Transverse colon (tissue), 4 donors: ENCODE results near the gene NAB2. TPM values are rescaled to one million over a fixed set of nuclear protein-coding genes. Genes with fewer than 3 reads are reported as not detected.
A peak's percentile ranks its signal among the peaks of the same experiment; 100 is the strongest.
"Not testable (repeated sequence)": the region's sequence is repeated elsewhere in the genome, so short reads cannot be mapped to it uniquely, and the experiment has no call there.

ENCODE experiments used
- DNase-seq: peaks from one replicate; pipeline ENCODE4 v3.0.0-alpha.2; 2019
- H3K27ac ChIP-seq, 4 donors: fragments of 200-600 bp; sonication (generic); 2 replicates each; pipeline ENCODE4 v1.5.1; 2016 to 2018; ENCODE audit warnings: inconsistent platforms in 4 of 4
- H3K27me3 ChIP-seq: fragments of 200-600 bp; sonication (generic); 2 replicates; pipeline ENCODE4 v1.5.1; 2017; ENCODE audit warnings: inconsistent platforms
- H3K36me3 ChIP-seq, 4 donors: fragments of 200-600 bp; sonication (generic); 2 replicates each; pipeline ENCODE4 v1.5.1; 2017 to 2019; ENCODE audit warnings: inconsistent platforms in 4 of 4
- H3K4me1 ChIP-seq, 4 donors: fragments of 200-600 bp; sonication (generic); 2 replicates each; pipeline ENCODE4 v1.5.1; 2017 to 2020; ENCODE audit warnings: inconsistent platforms in 4 of 4
- H3K4me3 ChIP-seq, 4 donors: fragments of 200-600 bp; sonication (generic); 1 replicate in 1 of 4; 2 replicates in 3 of 4; pipeline versions ENCODE4 v1.5.1 to v1.6.1; 2017 to 2019; ENCODE audit warnings: inconsistent platforms in 4 of 4
- H3K9me3 ChIP-seq, 2 donors: fragments of 200-600 bp; sonication (generic); 2 replicates each; pipeline ENCODE4 v1.5.1; 2017 to 2019; ENCODE audit warnings: inconsistent platforms in 2 of 2
- EP300 ChIP-seq: sonication (generic); formaldehyde crosslinking; IDR thresholded peaks from one replicate; pipeline ENCODE4 v1.6.1; 2017; ENCODE audit warnings: antibody characterized with exemption, low read depth
- POLR2A ChIP-seq: fragments of 450-650 bp; IDR thresholded peaks from one replicate; pipeline ENCODE4 v1.6.1; 2016; ENCODE audit warnings: antibody characterized with exemption, mild to moderate bottlenecking, moderate library complexity
- POLR2AphosphoS5 ChIP-seq, 3 donors: sonication (generic); formaldehyde crosslinking; IDR thresholded peaks; one replicate each; pipeline ENCODE4 v1.6.1; 2016; ENCODE audit warnings: antibody characterized with exemption in 3 of 3
- WGBS, 2 donors: methylation state at CpG; one replicate each; pipeline ENCODE4 v1.1.5; 2018; ENCODE audit warnings: low coverage in 1 of 2; 5-methylcytosine and 5-hydroxymethylcytosine counted together
- in situ Hi-C, 4 donors: fragments of 200-750 bp; cut with MboI; loops; one replicate each; pipeline versions ENCODE4 v1.15.0 to v1.15.1; 2017; ENCODE audit warnings: low sequenced_read_pairs in 3 of 4, low pct_ligation_motif_present in 1 of 4, low pct_unique_long_range_greater_than_20kb in 1 of 4
- intact Hi-C: fragments of 100-400 bp; cut with DNase I; formaldehyde crosslinking; loops from one replicate; pipeline ENCODE4 v1.15.1; 2023; ENCODE audit warnings: low total_unique reads
- total RNA-seq, 4 donors: library from RNA; depleted of rRNA; stranded (reverse); fragments of >200 nt; gene quantifications; one replicate each; pipeline ENCODE4 v1.1.0, GENCODE V29; 2016
- TF ChIP-seq, protein P1 (sequence below), 5 experiments: fragments of 200-600 bp in 3 of 5; fragments of 450-650 bp in 2 of 5; sonication (generic) in 3 of 5; IDR thresholded peaks; 1 replicate in 2 of 5; 2 replicates in 3 of 5; pipeline ENCODE4 v1.5.1; 2016 to 2017; ENCODE audit warnings: antibody characterized with exemption in 5 of 5, inconsistent platforms in 3 of 5, mild to moderate bottlenecking in 2 of 5, moderate library complexity in 1 of 5

Gene NAB2
- total RNA-seq, 4 donors from 2014 or later, result 2.6 to 9.1 (median 4.7) TPM

DNA sequence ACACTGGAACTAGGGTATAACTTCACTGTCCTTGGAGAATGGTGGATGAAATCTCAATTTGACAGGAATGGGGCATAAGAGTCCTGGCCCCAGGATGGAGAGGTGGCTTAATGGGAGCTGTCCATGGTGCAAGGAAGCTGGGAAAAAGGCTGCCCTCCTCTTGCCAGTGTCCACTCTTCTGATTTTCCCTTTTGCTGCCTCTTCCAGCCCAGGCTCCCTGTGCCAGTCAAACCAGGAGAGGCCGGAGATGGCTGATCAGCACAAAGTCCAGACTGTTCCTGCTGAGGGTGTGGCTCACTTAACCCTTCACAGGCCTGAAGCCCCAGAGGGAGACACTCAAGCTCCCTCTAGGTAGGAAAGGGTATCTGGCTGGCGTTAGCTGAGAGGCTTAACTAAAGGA is 39.0 kb upstream of the NAB2 start, which contains the start of gene MYO1A:
Gene MYO1A (minus strand): TSS at position 240 of the 400 bp plus-strand sequence. CDS start 1,806 bp downstream, outside the sequence.
- TF ChIP-seq, protein P1, sequence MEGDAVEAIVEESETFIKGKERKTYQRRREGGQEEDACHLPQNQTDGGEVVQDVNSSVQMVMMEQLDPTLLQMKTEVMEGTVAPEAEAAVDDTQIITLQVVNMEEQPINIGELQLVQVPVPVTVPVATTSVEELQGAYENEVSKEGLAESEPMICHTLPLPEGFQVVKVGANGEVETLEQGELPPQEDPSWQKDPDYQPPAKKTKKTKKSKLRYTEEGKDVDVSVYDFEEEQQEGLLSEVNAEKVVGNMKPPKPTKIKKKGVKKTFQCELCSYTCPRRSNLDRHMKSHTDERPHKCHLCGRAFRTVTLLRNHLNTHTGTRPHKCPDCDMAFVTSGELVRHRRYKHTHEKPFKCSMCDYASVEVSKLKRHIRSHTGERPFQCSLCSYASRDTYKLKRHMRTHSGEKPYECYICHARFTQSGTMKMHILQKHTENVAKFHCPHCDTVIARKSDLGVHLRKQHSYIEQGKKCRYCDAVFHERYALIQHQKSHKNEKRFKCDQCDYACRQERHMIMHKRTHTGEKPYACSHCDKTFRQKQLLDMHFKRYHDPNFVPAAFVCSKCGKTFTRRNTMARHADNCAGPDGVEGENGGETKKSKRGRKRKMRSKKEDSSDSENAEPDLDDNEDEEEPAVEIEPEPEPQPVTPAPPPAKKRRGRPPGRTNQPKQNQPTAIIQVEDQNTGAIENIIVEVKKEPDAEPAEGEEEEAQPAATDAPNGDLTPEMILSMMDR (IDR thresholded peaks at IDR 0.05), result no peak
- TF ChIP-seq POLR2AphosphoS5 (IDR thresholded peaks at IDR 0.05) (peak in 2 of 3 donors; percentile 41 to 66), POLR2A (peak; percentile 62), EP300 (no peak)
- Histone ChIP-seq H3K27me3 (no peaks in the 10 kb centered on the region), H3K27ac (peak within 1 kb of the TSS; percentile 70 to 80 (median 77)), H3K4me3 (peak within 1 kb of the TSS in 3 of 4 donors; percentile 33 to 57 (median 40)), H3K9me3 (no peaks in the 10 kb centered on the region), H3K36me3 (no peaks in the 10 kb centered on the region), H3K4me1 (peaks cover 7 to 30% (median 26%) of the 10 kb centered on the region in 4 donors)
- intact Hi-C loops, result no loop called here
- WGBS, 2 donors, result 34% methylated on average over 2 of the region's 2 CpGs; no CpG with 5 or more reads in 1 of the 2 donors
- in situ Hi-C loops, result loop anchor here in 1 of 4 donors (10.0 kb wide), 1 partner anchor 45 kb away; the partner anchor contains the start of gene ZBTB39
- peak; percentile 76 for DNase-seq

DNA sequence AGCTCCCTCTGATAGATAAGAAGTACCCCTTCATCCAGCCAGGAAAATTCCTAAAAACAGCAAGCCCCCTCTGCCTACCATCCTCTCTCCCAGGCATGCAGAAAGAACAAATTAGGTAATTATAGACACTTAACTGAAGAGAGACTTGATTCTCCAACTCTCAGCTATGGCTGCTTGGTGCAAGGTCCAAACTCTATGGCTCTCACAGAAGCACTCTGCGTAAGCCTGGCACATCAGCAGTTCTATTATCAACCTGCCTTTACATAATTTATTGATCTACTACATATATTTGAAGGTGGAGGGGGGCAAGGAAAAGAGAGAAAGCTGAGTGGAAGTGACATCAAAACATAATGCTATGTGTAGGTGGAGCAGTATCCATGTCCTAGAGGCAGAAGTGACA is 37.9 kb upstream of the NAB2 start:
- DNase-seq, result no peak
- intact Hi-C loops, result no loop called here
- H3K27me3 ChIP-seq, result no peaks in the 10 kb centered on the region
- peaks cover 10 to 34% (median 26%) of the 10 kb centered on the region in 4 donors for H3K4me1 ChIP-seq
- H3K4me3 ChIP-seq, result no peak overlapping the region
- 40 to 83% methylated on average over 1 of the region's 1 CpG for WGBS, 2 donors
- in situ Hi-C loops, result loop anchor here in 1 of 4 donors (10.0 kb wide), 1 partner anchor 46 kb away; the partner anchor contains the start of gene ZBTB39
- H3K27ac ChIP-seq, result peak overlapping the region in 2 of 4 donors; percentile 78 to 80
- H3K9me3 ChIP-seq, result no peaks in the 10 kb centered on the region
- TF ChIP-seq, protein P1 (IDR thresholded peaks at IDR 0.05), result no peak
- TF ChIP-seq POLR2A (no peak), EP300 (no peak), POLR2AphosphoS5 (IDR thresholded peaks at IDR 0.05) (no peak)
- no peaks in the 10 kb centered on the region for H3K36me3 ChIP-seq

DNA sequence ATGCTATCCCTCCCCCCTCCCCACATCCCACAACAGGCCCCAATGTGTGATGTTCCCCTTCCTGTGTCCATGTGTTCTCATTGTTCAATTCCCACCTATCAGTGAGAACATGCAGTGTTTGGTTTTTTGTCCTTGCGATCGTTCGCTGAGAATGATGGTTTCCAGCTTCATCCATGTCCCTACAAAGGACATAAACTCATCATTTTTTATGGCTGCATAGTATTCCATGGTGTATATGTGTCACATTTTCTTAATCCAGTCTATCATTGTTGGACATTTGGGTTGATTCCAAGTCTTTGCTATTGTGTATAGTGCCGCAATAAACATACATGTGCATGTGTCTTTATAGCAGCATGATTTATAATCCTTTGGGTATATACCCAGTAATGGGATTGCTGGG is 35.8 kb upstream of the NAB2 start:
- H3K4me1 ChIP-seq, result peaks cover 6 to 29% (median 13%) of the 10 kb centered on the region in 4 donors
- H3K36me3 ChIP-seq, intact Hi-C loops, H3K27me3 ChIP-seq, H3K27ac ChIP-seq, H3K4me3 ChIP-seq, H3K9me3 ChIP-seq, DNase-seq: not testable (repeated sequence)
- in situ Hi-C loops, result loop anchor here in 1 of 4 donors (10.0 kb wide), 1 partner anchor 48 kb away; the partner anchor contains the start of gene ZBTB39
- 80 to 99% methylated on average over 1 to 4 of the region's 4 CpGs for WGBS, 2 donors

DNA sequence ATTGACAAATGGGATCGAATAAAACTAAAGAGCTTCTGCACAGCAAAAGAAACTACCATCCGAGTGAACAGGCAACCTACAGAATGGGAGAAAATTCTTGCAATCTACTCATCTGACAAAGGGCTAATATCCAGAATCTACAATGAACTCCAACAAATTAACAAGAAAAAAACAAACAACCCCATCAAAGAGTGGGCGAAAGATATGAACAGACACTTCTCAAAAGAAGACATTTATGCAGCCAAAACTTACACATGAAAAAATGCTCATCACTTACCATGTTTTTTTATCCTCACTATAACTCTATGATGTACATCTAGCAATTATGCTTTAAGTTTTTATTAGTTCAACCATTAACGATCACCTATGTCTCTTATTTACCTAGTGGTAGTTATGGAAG is 35.0 kb upstream of the NAB2 start:
- H3K27me3 ChIP-seq, H3K9me3 ChIP-seq, intact Hi-C loops, DNase-seq, H3K27ac ChIP-seq, H3K4me3 ChIP-seq: not testable (repeated sequence)
- Histone ChIP-seq H3K4me1 (peaks cover 5 to 25% (median 9%) of the 10 kb centered on the region in 4 donors), H3K36me3 (peaks cover 0 to 10% (median 0%) of the 10 kb centered on the region in 4 donors)
- 98 to 100% methylated on average over 3 to 4 of the region's 4 CpGs for WGBS, 2 donors
- in situ Hi-C loops, result loop anchor here in 1 of 4 donors (10.0 kb wide), 1 partner anchor 49 kb away; the partner anchor contains the start of gene ZBTB39

DNA sequence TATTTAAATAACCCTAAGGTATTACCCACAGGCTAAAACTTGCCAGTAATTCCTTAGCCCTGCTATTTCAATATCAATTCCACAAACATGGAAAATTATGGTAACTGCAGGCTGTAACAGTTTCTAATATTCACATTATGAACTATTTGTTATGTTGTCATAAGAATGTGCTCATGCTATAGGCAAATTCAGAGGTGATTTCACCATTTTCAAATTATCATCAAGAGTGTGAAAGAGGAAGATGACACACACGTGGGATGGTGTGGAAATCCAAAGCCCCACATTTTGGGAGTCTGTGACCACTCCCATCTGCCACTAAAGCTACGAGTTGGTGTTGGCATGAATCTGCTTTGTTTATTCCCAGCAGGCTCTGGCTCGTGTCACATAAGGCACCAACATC is 33.1 kb upstream of the NAB2 start:
- no peaks in the 10 kb centered on the region for H3K9me3 ChIP-seq
- intact Hi-C loops (no loop called here), in situ Hi-C loops (loop anchor here in 1 of 4 donors (10.0 kb wide), 1 partner anchor 51 kb away; the partner anchor contains the start of gene ZBTB39)
- peak overlapping the region; percentile 46 to 65 (median 53) for H3K27ac ChIP-seq
- no peak overlapping the region for H3K4me3 ChIP-seq
- H3K27me3 ChIP-seq, result no peaks in the 10 kb centered on the region
- peaks cover 0 to 27% (median 0%) of the 10 kb centered on the region in 4 donors for H3K36me3 ChIP-seq
- TF ChIP-seq, protein P1 (IDR thresholded peaks at IDR 0.05), result no peak
- TF ChIP-seq EP300, result no peak
- no peak for TF ChIP-seq POLR2AphosphoS5 (IDR thresholded peaks at IDR 0.05)
- TF ChIP-seq POLR2A, result no peak
- WGBS, 2 donors, result 51 to 55% methylated on average over 2 to 3 of the region's 3 CpGs
- H3K4me1 ChIP-seq, result peaks cover 2 to 17% (median 4%) of the 10 kb centered on the region in 4 donors
- DNase-seq, result no peak
